ENCODE results near the gene URI1.

DNA sequence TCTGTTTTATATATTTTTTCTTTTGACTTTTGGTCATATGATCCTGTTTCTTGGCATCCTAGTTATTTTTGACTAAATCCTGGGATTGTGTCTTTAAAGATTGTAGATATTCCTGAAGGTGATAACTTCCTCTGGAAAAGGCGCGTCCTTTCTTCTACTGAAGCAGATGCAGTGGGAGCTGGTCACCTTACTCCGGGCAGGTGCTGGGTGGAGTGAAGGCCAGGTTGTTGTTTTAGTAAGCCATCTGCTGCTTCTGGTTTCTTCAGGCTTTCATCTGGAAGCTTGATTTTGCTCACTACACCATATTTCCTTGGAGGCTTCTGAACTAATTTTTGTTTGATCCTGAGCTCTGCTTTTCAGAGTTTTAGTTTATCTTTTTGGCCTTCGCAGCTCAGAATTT is 21.5 kb downstream of the URI1 start:
- TF ChIP-seq POLR2AphosphoS5 (IDR thresholded peaks at IDR 0.05), result no peak
- TF ChIP-seq EP300 (IDR thresholded peaks at IDR 0.05), result no peak

Data from sigmoid colon (tissue), 4 donors.